Measurements from ENCODE around the gene ENPP3.

GRCh38 chr6:131645846-131646245 lies 8.7 kb downstream of the ENPP3 start:
- no peak for TF ChIP-seq ZNF518A (tag by site-specific recombination; conservative IDR thresholded peaks at IDR 0.05; ENCODE audit: low read depth)
- no peak for TF ChIP-seq CTCF (tag by site-specific recombination; IDR thresholded peaks at IDR 0.05)
- TF ChIP-seq ZNF121 (tag by site-specific recombination; IDR thresholded peaks at IDR 0.05) = no peak
- TF ChIP-seq ZNF214 (tag by site-specific recombination; IDR thresholded peaks at IDR 0.05; ENCODE audit: borderline replicate concordance) = no peak
- TF ChIP-seq ZNF362 (tag by site-specific recombination; IDR thresholded peaks at IDR 0.05) = no peak
- TF ChIP-seq REST (tag by site-specific recombination; IDR thresholded peaks at IDR 0.05) = no peak
- no peak for TF ChIP-seq ZNF23 (tag by site-specific recombination; IDR thresholded peaks at IDR 0.05; ENCODE audit: borderline replicate concordance)
- TF ChIP-seq ATF2 (tag by site-specific recombination; IDR thresholded peaks at IDR 0.05; ENCODE audit: low read depth) = no peak
- TF ChIP-seq TCF7L2 (IDR thresholded peaks at IDR 0.05; ENCODE audit: borderline replicate concordance, low read depth, low read length) = no peak
